ENCODE measurements around the gene ZFHX2. TPM values are rescaled to one million over a fixed set of nuclear protein-coding genes. Genes with fewer than 3 reads are reported as not detected.

Gene ZFHX2
- total RNA-seq, 1 donor from 2014 or later: 11.1 TPM

GRCh38 chr14:23523229-23524016 lies 28.1 kb downstream of the ZFHX2 start:
- H3K36me3 Mint-ChIP-seq: peaks cover 7% of the 10 kb centered on the region

GRCh38 chr14:23522643-23523198 lies 28.8 kb downstream of the ZFHX2 start:
- Mint-ChIP-seq H3K27me3 (no peaks in the 10 kb centered on the region), H3K9me3 (no peaks in the 10 kb centered on the region), H3K36me3 (peaks cover 4% of the 10 kb centered on the region), H3K4me3 (no peak overlapping the region), H3K4me1 (ENCODE audit: unreplicated experiment) (peaks cover 5% of the 10 kb centered on the region), H3K27ac (no peak overlapping the region)
- TF ChIP-seq CTCF (conservative IDR thresholded peaks at IDR 0.05): no peak
- no peak for DNase-seq (ENCODE audit: extremely low spot score, unreplicated experiment)

More at GRCh38 chr14:23523229-23524016, 28.1 kb downstream of the ZFHX2 start:
- no peak for DNase-seq (ENCODE audit: extremely low spot score, unreplicated experiment)
- H3K4me1 Mint-ChIP-seq (ENCODE audit: unreplicated experiment): peaks cover 9% of the 10 kb centered on the region
- TF ChIP-seq CTCF (conservative IDR thresholded peaks at IDR 0.05): no peak
- H3K9me3 Mint-ChIP-seq: no peaks in the 10 kb centered on the region
- H3K4me3 Mint-ChIP-seq: no peak overlapping the region
- no peak overlapping the region for H3K27ac Mint-ChIP-seq
- no peaks in the 10 kb centered on the region for H3K27me3 Mint-ChIP-seq

- no peak for DNase-seq (ENCODE audit: extremely low spot score, unreplicated experiment)
- Mint-ChIP-seq H3K4me3 (no peak overlapping the region), H3K27me3 (no peaks in the 10 kb centered on the region), H3K27ac (no peak overlapping the region), H3K36me3 (peaks cover 4% of the 10 kb centered on the region), H3K9me3 (no peaks in the 10 kb centered on the region), H3K4me1 (ENCODE audit: unreplicated experiment) (peaks cover 5% of the 10 kb centered on the region)
- TF ChIP-seq CTCF (conservative IDR thresholded peaks at IDR 0.05): no peak
Observed at GRCh38 chr14:23521785-23522640, 29.6 kb downstream of the ZFHX2 start.

GRCh38 chr14:23520899-23521533 lies 30.5 kb downstream of the ZFHX2 start:
- no peak for TF ChIP-seq CTCF (conservative IDR thresholded peaks at IDR 0.05)
- H3K4me3 Mint-ChIP-seq: no peak overlapping the region
- no peak overlapping the region for H3K27ac Mint-ChIP-seq
- H3K27me3 Mint-ChIP-seq: no peaks in the 10 kb centered on the region
- H3K4me1 Mint-ChIP-seq (ENCODE audit: unreplicated experiment): peaks cover 5% of the 10 kb centered on the region
- peaks cover 4% of the 10 kb centered on the region for H3K36me3 Mint-ChIP-seq
- H3K9me3 Mint-ChIP-seq: no peaks in the 10 kb centered on the region
- DNase-seq (ENCODE audit: extremely low spot score, unreplicated experiment): no peak

DNA sequence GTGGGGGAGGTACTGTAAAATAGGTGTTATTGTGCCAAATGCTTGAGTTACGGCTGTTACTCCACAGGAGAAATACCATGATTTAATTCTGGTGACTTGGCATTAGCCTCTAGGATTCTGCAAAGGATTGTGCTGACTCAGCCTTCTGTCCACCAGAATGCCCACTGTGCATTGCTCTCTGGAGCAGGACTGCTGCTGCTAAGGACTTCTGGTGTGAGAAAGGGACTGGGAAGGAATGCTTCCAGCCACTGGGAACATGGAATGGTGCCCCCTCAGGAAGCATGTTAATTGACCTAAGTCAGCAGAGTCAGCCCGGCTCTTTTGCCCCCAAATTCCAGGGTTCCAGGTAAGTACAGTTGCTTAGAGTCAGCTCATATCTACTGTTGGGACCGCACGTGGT lies 32.9 kb downstream of the ZFHX2 start:
- Mint-ChIP-seq H3K27ac (no peak overlapping the region), H3K9me3 (no peaks in the 10 kb centered on the region), H3K4me1 (ENCODE audit: unreplicated experiment) (peaks cover 5% of the 10 kb centered on the region), H3K36me3 (peaks cover 9% of the 10 kb centered on the region), H3K27me3 (no peaks in the 10 kb centered on the region), H3K4me3 (no peak overlapping the region)
- TF ChIP-seq CTCF (conservative IDR thresholded peaks at IDR 0.05): no peak
- no peak for DNase-seq (ENCODE audit: extremely low spot score, unreplicated experiment)
